Lower leg skin (tissue), 3 donors: ENCODE measurements around the gene TFCP2.

ENCODE experiments used
- CTCF ChIP-seq, 3 donors: fragments of 450-650 bp; IDR thresholded peaks; one replicate each; pipeline ENCODE4 v1.5.1; 2016; ENCODE audit warnings: antibody characterized with exemption in 3 of 3, mild to moderate bottlenecking in 3 of 3, moderate library complexity in 2 of 3
- POLR2A ChIP-seq, 2 donors: fragments of 450-650 bp; IDR thresholded peaks; one replicate each; pipeline ENCODE4 v1.6.1; 2016 to 2017; ENCODE audit warnings: antibody characterized with exemption in 2 of 2, mild to moderate bottlenecking in 1 of 2, moderate library complexity in 1 of 2

- TF ChIP-seq CTCF (IDR thresholded peaks at IDR 0.05), result no peak
- TF ChIP-seq POLR2A (IDR thresholded peaks at IDR 0.05), result no peak
Observed at GRCh38 chr12:51163795-51164194, 9.1 kb downstream of the TFCP2 start.
